DMS79 (cell line): ENCODE measurements around the gene VGLL4.
"Not testable (repeated sequence)": the region's sequence is repeated elsewhere in the genome, so short reads cannot be mapped to it uniquely, and the experiment has no call there.

Experiments
- DNase-seq: peaks from one replicate; lab custom pipeline; 2025; lab: John Stamatoyannopoulos, UW

VGLL4 gene

DNA sequence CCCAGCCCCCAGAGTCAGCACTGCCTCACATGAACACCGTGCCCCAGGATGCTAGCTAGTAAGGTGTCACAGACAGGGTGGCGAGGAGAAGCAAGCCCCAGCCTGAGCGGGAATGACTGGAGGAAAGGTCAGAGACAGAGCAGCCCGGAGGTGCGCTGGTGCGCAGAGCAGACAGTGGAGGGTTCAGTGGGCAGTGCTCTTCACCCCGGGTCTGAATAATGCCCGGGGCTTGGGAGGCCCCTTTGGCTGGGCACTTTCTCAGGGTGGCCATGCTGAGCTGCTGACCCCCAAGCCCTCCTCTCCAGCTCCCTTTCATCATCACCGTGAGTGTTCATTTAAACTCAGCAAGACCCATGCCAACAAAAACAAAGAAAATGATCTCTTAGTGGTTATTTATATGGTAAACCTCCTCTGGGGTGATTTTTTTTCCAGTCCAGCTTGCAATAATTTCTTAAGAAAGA, 110.8 kb downstream of the VGLL4 start:
- no peak for DNase-seq

DNA sequence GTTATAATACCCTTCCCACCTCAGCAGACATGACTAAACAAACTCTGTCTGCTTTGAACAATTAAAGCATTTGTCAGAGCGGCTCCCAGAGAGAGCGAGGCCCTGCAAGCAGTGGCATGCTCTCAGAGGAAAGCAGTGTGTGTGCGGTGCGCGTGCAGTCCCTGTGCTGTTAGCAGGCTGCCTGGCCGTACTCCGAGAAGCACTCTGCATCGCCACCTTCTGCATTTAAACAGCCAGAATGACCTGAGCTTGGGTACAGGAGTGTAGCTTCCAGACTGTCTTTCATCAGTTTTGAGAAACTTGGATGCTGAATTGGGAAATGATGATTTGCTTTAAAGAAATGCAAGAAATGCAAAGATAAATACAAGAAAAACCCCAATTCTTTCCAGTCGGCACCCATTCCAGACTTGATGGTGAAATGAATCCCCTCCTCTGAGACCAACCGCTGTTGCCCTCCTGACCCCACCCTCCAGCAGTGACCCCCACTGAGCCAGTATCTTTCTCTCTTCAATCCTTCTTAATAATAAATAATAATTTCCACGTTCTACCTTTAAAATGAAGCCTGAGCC, 113.5 kb downstream of the VGLL4 start:
- no peak for DNase-seq

GRCh38 chr3:11529281-11529680, 114.4 kb downstream of the VGLL4 start:
- no peak for DNase-seq

DNA sequence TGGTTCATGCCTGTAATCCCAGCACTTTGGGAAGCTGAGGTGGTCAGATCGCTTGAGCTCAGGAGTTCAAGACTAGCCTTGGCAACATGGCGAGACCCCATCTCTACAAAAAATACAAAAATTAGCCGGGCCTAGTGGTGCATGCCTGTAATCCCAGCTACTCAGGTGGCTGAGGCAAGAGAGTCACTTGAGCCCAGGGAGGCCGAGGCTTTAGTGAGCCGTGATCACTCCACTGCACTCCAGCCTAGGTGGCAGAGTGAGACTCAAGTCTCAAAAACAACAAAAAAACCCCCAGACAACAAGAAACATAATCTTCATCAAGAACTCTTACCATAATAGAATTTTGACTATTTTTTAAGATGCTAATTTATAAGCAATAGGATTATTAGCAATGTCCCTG, 117.6 kb downstream of the VGLL4 start:
- not testable (repeated sequence) for DNase-seq

DNA sequence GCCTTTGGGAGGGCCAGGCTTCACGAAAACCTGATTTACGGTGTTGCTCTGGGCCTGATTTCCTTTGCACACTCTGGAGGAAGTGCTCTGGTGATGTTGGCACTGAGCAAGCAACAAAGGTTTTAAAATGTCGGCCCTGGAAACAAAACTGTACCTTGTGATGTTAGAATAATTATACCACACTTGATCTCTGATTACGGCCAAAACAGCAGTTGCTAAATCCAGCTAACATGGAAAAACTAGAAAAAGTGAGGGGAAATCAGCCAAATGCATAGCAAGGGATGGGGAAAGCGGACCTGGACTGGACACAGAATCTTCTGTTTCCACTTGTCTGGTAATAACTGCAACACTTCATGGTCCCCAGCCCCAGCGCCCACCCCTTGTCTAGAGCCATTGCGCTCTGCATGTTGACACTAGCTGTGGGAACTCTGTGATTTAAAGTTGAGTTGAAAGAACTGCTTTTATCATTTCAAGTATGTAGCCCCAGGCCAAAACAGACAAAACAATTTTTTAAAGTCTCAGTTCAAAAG, 120.1 kb downstream of the VGLL4 start:
- no peak for DNase-seq

GRCh38 chr3:11522953-11523571, 120.7 kb downstream of the VGLL4 start:
- no peak for DNase-seq

DNA sequence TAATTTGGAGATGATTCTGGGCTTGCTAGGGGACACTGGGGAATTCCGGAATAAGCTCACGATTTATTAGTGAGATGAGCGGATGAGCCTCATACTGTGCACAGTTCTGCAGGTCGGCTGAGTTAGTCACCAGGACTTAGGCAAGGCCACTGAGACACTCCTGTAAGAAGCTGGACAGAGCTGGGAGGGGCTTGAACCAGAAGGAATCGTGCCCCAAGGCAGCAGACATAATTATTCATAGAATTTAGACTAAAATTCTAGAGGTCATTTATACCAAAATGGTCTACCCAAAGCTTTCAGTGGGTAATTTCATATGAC, 121.4 kb downstream of the VGLL4 start:
- DNase-seq: no peak

DNA sequence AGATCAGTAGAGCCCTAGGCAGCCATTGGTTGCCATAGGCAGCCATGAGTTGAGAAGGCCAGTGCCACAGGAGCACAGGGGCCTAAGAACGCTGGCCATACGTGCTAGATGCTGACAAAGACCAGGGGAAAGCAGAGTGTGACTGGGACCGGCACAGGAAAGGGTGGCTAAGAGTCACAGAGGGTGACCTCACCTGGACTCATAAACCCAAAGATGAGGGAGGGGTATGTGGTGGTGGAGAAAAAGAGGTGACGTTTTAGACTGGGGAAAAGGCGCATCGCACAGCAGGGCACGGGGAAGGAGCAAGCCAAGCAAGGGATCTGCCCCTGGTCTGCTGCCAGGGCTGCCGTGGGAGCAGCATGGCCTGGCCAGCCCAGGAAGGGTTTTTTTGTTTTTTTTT, 122.5 kb downstream of the VGLL4 start:
- no peak for DNase-seq

DNA sequence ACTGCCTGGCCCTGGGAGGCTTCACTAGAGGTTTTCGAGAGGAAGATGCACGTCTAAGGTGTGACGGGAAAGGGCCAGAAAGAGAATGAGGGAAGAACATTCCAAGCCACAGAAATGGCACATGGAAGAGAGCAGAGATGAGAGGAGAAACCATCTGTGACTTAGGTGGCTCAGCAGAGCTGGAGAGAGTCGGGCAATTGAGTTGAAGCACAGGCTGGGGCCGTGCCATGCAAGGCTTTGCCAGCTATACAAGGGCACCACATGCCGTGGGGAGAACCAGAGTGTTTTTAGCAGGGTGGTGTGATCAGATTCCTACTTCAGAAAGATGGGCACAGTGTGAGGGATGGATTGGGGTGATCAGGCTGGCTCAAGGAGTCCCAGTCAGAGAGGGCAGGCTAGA, 126.1 kb downstream of the VGLL4 start:
- DNase-seq: no peak

GRCh38 chr3:11514191-11514821, 129.4 kb downstream of the VGLL4 start:
- no peak for DNase-seq

DNA sequence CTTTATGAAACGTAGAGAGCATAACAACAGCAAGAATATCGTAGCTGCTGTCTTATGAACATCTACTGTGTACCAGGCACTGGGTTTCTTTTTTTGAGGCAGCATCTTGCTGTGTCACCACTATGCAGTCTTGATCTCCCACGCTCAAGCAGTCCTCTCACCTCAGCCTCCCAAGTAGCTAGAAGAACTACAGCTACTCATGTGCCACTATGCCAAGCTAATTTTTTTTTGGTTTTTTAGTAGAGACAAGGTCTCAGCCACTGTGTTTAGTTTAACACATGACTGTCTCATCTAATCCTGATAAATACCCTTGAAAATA, 129.9 kb downstream of the VGLL4 start:
- DNase-seq: peak; percentile 14

GRCh38 chr3:11513125-11513816, 130.4 kb downstream of the VGLL4 start:
- not testable (repeated sequence) for DNase-seq

GRCh38 chr3:11511606-11512005, 132.1 kb downstream of the VGLL4 start:
- DNase-seq: not testable (repeated sequence)

DNA sequence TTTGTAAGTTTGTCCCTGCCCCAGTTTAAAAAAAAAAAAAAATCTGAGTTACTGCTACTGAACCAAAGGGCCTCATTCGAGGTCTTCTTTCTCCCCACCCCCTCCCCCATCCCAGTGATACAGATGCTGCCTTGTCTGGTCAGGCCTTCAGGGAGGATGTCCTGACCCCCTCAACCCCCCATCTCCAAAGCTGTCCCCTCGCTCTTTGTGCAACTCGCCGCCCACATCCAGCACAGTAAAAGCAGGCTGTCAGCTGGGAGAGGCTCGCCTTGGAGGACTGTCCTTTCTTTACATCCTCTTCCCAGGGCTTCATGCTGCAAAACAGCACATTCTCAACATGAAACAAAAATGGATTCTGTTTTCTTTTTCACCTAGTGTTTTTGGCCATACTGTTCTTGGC, 133.4 kb downstream of the VGLL4 start:
- DNase-seq: no peak

DNA sequence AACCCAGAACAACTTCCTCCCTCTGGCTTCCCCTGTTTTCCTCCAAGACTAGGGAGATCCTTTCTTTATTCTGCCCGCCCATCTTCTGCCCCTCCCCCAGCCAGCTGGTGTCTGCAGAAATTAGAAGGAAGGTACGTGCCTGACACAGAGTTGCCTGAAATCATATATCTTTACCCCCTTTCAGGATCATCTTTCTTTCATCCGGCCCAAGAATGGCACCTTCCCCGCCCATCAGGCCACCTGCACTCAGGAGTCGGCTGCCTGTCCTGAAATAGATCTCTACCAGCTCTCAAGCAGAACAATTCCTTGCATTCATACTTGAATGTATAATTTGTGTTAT, 133.7 kb downstream of the VGLL4 start:
- no peak for DNase-seq

GRCh38 chr3:11509173-11510000, 134.3 kb downstream of the VGLL4 start:
- DNase-seq: peak; percentile 72

DNA sequence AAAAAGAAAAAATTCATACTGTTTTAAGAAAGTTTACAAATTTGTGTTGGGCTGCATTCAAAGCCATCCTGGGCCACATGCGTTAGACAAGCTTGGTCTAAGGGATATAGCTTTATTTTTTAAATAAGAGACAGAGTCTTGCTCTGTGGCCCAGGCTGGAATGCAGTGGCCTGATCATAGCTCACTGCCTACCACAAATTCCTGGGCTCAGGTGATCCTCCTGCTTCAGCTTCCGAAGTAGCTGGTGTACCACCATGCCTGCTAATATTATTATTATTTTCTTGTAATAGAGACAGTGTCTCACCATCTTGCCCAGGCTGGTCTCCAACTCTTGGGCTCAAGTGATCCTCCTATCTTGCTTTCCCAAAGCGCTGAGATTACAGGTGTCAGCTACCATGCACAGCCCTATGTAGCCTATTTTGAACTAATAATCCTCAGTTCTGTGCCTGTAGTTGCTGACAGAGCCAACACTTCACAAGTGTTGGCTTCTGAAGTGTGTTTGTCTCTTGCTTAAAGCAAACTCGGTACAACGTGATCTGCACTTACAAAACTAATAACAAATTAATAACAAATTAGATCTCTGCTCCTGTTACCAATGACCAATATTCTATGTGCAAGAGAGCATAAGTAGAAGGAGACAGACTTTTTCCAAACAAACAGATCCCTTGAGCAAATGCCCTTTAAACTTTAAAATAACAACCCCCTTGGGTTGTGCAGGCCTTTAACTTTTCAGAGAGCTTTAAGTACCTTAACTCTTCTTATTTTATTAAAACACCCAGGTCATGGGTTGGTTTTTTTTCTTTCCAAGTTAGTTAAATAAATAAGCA, 135.2 kb downstream of the VGLL4 start:
- DNase-seq: no peak

GRCh38 chr3:11507719-11508118, 136.0 kb downstream of the VGLL4 start:
- DNase-seq: no peak
